CD4-positive, alpha-beta T cell treated with Interleukin-10 for 1 hour (primary cell): ENCODE data around the gene PHACTR4.
A peak's percentile ranks its signal among the peaks of the same experiment; 100 is the strongest.
"Not testable (repeated sequence)": the region's sequence is repeated elsewhere in the genome, so short reads cannot be mapped to it uniquely, and the experiment has no call there.

ENCODE experiments used
- DNase-seq: peaks from one replicate; pipeline ENCODE4 v3.0.0-alpha.2; 2020

Gene PHACTR4

GRCh38 chr1:28369371-28370238 lies at the start of gene PHACTR4:
Gene PHACTR4, plus strand, starts transcription at chr1:28369740. Its CDS starts 37,708 bp downstream, at chr1:28407448.
- DNase-seq, result peak; percentile 84

GRCh38 chr1:28322194-28322593 lies 47.3 kb upstream of the PHACTR4 start:
- no peak for DNase-seq

- DNase-seq, result no peak
These were observed 45.8 kb upstream of the PHACTR4 start for GRCh38 chr1:28323720-28324119.

GRCh38 chr1:28326515-28326914 lies 43.0 kb upstream of the PHACTR4 start:
- DNase-seq, result no peak

GRCh38 chr1:28326984-28327383 lies 42.6 kb upstream of the PHACTR4 start:
- DNase-seq, result no peak

- DNase-seq, result not testable (repeated sequence)
These were observed 42.1 kb upstream of the PHACTR4 start for GRCh38 chr1:28327431-28327830.

- DNase-seq, result no peak
These were observed 41.3 kb upstream of the PHACTR4 start for GRCh38 chr1:28328228-28328648.

GRCh38 chr1:28329395-28330153 lies 40.0 kb upstream of the PHACTR4 start:
- no peak for DNase-seq

GRCh38 chr1:28338897-28339296 lies 30.6 kb upstream of the PHACTR4 start:
- DNase-seq, result no peak

- no peak for DNase-seq
These were observed 30.0 kb upstream of the PHACTR4 start for GRCh38 chr1:28339551-28339950.

GRCh38 chr1:28340221-28340974 lies 29.1 kb upstream of the PHACTR4 start:
- DNase-seq, result no peak

GRCh38 chr1:28341591-28341990 lies 27.9 kb upstream of the PHACTR4 start:
- DNase-seq, result no peak

- DNase-seq, result no peak
These were observed 26.1 kb upstream of the PHACTR4 start for GRCh38 chr1:28343405-28343804.

- not testable (repeated sequence) for DNase-seq
These were observed 16.2 kb upstream of the PHACTR4 start for GRCh38 chr1:28353248-28353810.

GRCh38 chr1:28354121-28354520 lies 15.4 kb upstream of the PHACTR4 start:
- DNase-seq, result no peak

GRCh38 chr1:28358716-28359115 lies 10.8 kb upstream of the PHACTR4 start:
- no peak for DNase-seq

GRCh38 chr1:28359592-28360239 lies 9.8 kb upstream of the PHACTR4 start:
- DNase-seq, result peak; percentile 76

GRCh38 chr1:28364888-28365287 lies 4.7 kb upstream of the PHACTR4 start:
- no peak for DNase-seq

GRCh38 chr1:28365864-28366263 lies 3.7 kb upstream of the PHACTR4 start:
- peak; percentile 30 for DNase-seq

GRCh38 chr1:28368608-28369007 lies 932 bp upstream of the PHACTR4 start:
- DNase-seq, result not testable (repeated sequence)

GRCh38 chr1:28370239-28371009 lies 884 bp downstream of the PHACTR4 start:
- DNase-seq, result peak; percentile 25

GRCh38 chr1:28371010-28371377 lies 1.5 kb downstream of the PHACTR4 start:
- no peak for DNase-seq
